Transverse colon (tissue), 4 donors: ENCODE measurements around the gene CFLAR. TPM values are rescaled to one million over a fixed set of nuclear protein-coding genes. Genes with fewer than 3 reads are reported as not detected.
"Not testable (repeated sequence)": the region's sequence is repeated elsewhere in the genome, so short reads cannot be mapped to it uniquely, and the experiment has no call there.

Experiments used
- DNase-seq: peaks from one replicate; pipeline ENCODE4 v3.0.0-alpha.2; 2019
- H3K27ac ChIP-seq, 4 donors: fragments of 200-600 bp; sonication (generic); 2 replicates each; pipeline ENCODE4 v1.5.1; 2016 to 2018; ENCODE audit warnings: inconsistent platforms in 4 of 4
- H3K27me3 ChIP-seq: fragments of 200-600 bp; sonication (generic); 2 replicates; pipeline ENCODE4 v1.5.1; 2017; ENCODE audit warnings: inconsistent platforms
- H3K36me3 ChIP-seq, 4 donors: fragments of 200-600 bp; sonication (generic); 2 replicates each; pipeline ENCODE4 v1.5.1; 2017 to 2019; ENCODE audit warnings: inconsistent platforms in 4 of 4
- H3K4me1 ChIP-seq, 4 donors: fragments of 200-600 bp; sonication (generic); 2 replicates each; pipeline ENCODE4 v1.5.1; 2017 to 2020; ENCODE audit warnings: inconsistent platforms in 4 of 4
- H3K4me3 ChIP-seq, 4 donors: fragments of 200-600 bp; sonication (generic); 1 replicate in 1 of 4; 2 replicates in 3 of 4; pipeline versions ENCODE4 v1.5.1 to v1.6.1; 2017 to 2019; ENCODE audit warnings: inconsistent platforms in 4 of 4
- H3K9me3 ChIP-seq, 2 donors: fragments of 200-600 bp; sonication (generic); 2 replicates each; pipeline ENCODE4 v1.5.1; 2017 to 2019; ENCODE audit warnings: inconsistent platforms in 2 of 2
- CTCF ChIP-seq, 5 experiments: fragments of 200-600 bp in 3 of 5; fragments of 450-650 bp in 2 of 5; sonication (generic) in 3 of 5; IDR thresholded peaks; 1 replicate in 2 of 5; 2 replicates in 3 of 5; pipeline ENCODE4 v1.5.1; 2016 to 2017; ENCODE audit warnings: antibody characterized with exemption in 5 of 5, inconsistent platforms in 3 of 5, mild to moderate bottlenecking in 2 of 5, moderate library complexity in 1 of 5
- EP300 ChIP-seq: sonication (generic); formaldehyde crosslinking; IDR thresholded peaks from one replicate; pipeline ENCODE4 v1.6.1; 2017; ENCODE audit warnings: antibody characterized with exemption, low read depth
- POLR2A ChIP-seq: fragments of 450-650 bp; IDR thresholded peaks from one replicate; pipeline ENCODE4 v1.6.1; 2016; ENCODE audit warnings: antibody characterized with exemption, mild to moderate bottlenecking, moderate library complexity
- POLR2AphosphoS5 ChIP-seq, 3 donors: sonication (generic); formaldehyde crosslinking; IDR thresholded peaks; one replicate each; pipeline ENCODE4 v1.6.1; 2016; ENCODE audit warnings: antibody characterized with exemption in 3 of 3
- WGBS, 2 donors: methylation state at CpG; one replicate each; pipeline ENCODE4 v1.1.5; 2018; ENCODE audit warnings: low coverage in 1 of 2; 5-methylcytosine and 5-hydroxymethylcytosine counted together
- in situ Hi-C, 4 donors: fragments of 200-750 bp; cut with MboI; loops; one replicate each; pipeline versions ENCODE4 v1.15.0 to v1.15.1; 2017; ENCODE audit warnings: low sequenced_read_pairs in 3 of 4, low pct_ligation_motif_present in 1 of 4, low pct_unique_long_range_greater_than_20kb in 1 of 4
- intact Hi-C: fragments of 100-400 bp; cut with DNase I; formaldehyde crosslinking; loops from one replicate; pipeline ENCODE4 v1.15.1; 2023; ENCODE audit warnings: low total_unique reads
- total RNA-seq, 4 donors: library from RNA; depleted of rRNA; stranded (reverse); fragments of >200 nt; gene quantifications; one replicate each; pipeline ENCODE4 v1.1.0, GENCODE V29; 2016

CFLAR gene
- total RNA-seq, 4 donors from 2014 or later, result 148 to 449 (median 323) TPM

DNA sequence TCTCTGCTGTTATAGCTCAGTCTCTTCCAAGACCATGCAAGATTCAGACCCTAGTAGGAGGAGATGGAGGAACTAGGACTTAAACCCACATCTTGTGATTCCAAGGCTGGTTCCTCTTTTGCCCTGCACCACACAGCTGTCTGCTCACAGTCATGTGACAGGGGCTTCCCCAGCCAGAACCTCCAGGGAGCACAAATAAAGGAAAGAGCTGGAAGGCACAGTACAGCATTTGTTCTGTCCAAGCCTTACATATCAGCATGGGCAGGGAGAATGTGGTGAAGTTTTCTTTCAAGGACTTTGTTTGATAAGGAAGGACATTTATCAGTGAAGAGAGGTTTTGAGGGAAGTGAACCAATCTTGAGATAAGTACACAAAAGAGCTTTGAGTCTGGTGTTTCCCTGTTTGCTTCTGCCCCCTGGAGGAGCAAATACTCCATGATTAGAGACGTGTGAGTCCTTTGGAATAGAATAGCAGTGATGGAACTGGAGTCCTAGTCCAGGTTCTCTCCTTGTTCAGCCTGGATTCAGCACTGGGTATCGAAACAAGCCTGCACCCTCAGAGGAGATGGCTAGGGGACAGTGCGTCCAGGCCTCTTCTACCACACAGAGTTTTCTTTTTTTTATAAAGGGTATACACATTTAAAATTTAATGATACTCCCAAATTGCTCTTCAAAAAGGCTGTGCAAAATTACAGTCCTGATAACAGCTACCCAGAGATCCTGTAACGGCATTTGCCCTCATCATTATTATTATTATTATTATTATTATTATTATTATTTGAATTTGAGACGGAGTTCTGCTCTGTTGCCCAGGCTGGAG lies 42.4 kb downstream of the CFLAR start:
- in situ Hi-C loops, result loop anchor here in 1 of 4 donors (25.0 kb wide), 1 partner anchor 246 kb away; no protein-coding TSS in a partner anchor
- Histone ChIP-seq H3K36me3 (peaks cover 0 to 62% (median 32%) of the 10 kb centered on the region in 4 donors), H3K4me1 (peaks cover 10 to 38% (median 17%) of the 10 kb centered on the region in 4 donors), H3K27ac (peak overlapping the region; percentile 62 to 79 (median 72)), H3K27me3 (no peaks in the 10 kb centered on the region), H3K4me3 (no peak overlapping the region), H3K9me3 (no peaks in the 10 kb centered on the region)
- WGBS, 2 donors, result 34 to 48% methylated on average over 5 of the region's 5 CpGs
- intact Hi-C loops, result no loop called here
- TF ChIP-seq CTCF (IDR thresholded peaks at IDR 0.05) (peak; percentile 43 to 76 (median 58)), POLR2AphosphoS5 (IDR thresholded peaks at IDR 0.05) (peak in 2 of 3 donors; percentile 52 to 74), POLR2A (peak; percentile 33), EP300 (no peak)
- DNase-seq, result peak; percentile 66

- Histone ChIP-seq H3K36me3 (peaks cover 0 to 65% (median 34%) of the 10 kb centered on the region in 4 donors), H3K27ac (no peak overlapping the region), H3K27me3 (no peaks in the 10 kb centered on the region), H3K9me3 (no peaks in the 10 kb centered on the region), H3K4me3 (no peak overlapping the region), H3K4me1 (no peaks in the 10 kb centered on the region)
- no peak for DNase-seq
- TF ChIP-seq CTCF (IDR thresholded peaks at IDR 0.05) (no peak), EP300 (no peak), POLR2A (no peak), POLR2AphosphoS5 (IDR thresholded peaks at IDR 0.05) (no peak)
- WGBS, 2 donors, result 100% methylated on average over 1 of the region's 1 CpG; no CpG with 5 or more reads in 1 of the 2 donors
- intact Hi-C loops, result no loop called here
- in situ Hi-C loops, result loop anchor here in 1 of 4 donors (25.0 kb wide), 1 partner anchor 252 kb away; no protein-coding TSS in a partner anchor
Observed at GRCh38 chr2:201164166-201164565, 48.2 kb downstream of the CFLAR start.

DNA sequence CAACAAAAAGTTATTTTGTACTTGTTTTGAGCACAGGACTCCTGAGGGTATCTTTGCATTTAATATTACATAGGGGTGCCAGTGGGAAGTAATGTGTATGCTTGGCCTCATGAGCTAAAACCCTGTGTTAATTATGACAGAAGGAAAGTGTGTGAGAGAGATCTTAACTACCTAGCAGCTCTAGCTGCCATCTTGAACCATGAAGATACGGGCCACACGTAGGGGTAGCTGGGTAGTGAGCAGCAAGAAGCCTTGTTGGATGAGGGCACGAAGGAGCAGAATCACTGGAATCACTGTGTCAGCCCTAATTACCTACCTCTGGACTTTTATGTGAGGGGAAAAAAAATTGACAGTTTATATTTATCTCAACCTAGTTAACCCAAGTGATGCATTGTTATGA lies 51.6 kb downstream of the CFLAR start:
- in situ Hi-C loops, result loop anchor here in 1 of 4 donors (25.0 kb wide), 1 partner anchor 255 kb away; no protein-coding TSS in a partner anchor
- Histone ChIP-seq H3K4me3 (no peak overlapping the region), H3K27me3 (no peaks in the 10 kb centered on the region), H3K4me1 (peaks cover 0 to 5% (median 4%) of the 10 kb centered on the region in 4 donors), H3K27ac (no peak overlapping the region), H3K9me3 (no peaks in the 10 kb centered on the region), H3K36me3 (peaks cover 0 to 35% (median 18%) of the 10 kb centered on the region in 4 donors)
- WGBS, 2 donors, result 97 to 100% methylated on average over 3 of the region's 3 CpGs
- intact Hi-C loops, result no loop called here
- DNase-seq, result no peak
- TF ChIP-seq POLR2A (no peak), CTCF (IDR thresholded peaks at IDR 0.05) (no peak), EP300 (no peak), POLR2AphosphoS5 (IDR thresholded peaks at IDR 0.05) (no peak)

GRCh38 chr2:201168496-201168895 lies 52.5 kb downstream of the CFLAR start:
- intact Hi-C loops, H3K4me3 ChIP-seq, H3K9me3 ChIP-seq, H3K27me3 ChIP-seq, DNase-seq, H3K4me1 ChIP-seq, H3K27ac ChIP-seq: not testable (repeated sequence)
- peaks cover 0 to 26% (median 14%) of the 10 kb centered on the region in 4 donors for H3K36me3 ChIP-seq
- WGBS, 2 donors, result 62 to 100% methylated on average over 1 of the region's 1 CpG
- in situ Hi-C loops, result loop anchor here in 1 of 4 donors (25.0 kb wide), 1 partner anchor 256 kb away; no protein-coding TSS in a partner anchor
